ENCODE results near the gene IL17REL.

The IL17REL gene

DNA sequence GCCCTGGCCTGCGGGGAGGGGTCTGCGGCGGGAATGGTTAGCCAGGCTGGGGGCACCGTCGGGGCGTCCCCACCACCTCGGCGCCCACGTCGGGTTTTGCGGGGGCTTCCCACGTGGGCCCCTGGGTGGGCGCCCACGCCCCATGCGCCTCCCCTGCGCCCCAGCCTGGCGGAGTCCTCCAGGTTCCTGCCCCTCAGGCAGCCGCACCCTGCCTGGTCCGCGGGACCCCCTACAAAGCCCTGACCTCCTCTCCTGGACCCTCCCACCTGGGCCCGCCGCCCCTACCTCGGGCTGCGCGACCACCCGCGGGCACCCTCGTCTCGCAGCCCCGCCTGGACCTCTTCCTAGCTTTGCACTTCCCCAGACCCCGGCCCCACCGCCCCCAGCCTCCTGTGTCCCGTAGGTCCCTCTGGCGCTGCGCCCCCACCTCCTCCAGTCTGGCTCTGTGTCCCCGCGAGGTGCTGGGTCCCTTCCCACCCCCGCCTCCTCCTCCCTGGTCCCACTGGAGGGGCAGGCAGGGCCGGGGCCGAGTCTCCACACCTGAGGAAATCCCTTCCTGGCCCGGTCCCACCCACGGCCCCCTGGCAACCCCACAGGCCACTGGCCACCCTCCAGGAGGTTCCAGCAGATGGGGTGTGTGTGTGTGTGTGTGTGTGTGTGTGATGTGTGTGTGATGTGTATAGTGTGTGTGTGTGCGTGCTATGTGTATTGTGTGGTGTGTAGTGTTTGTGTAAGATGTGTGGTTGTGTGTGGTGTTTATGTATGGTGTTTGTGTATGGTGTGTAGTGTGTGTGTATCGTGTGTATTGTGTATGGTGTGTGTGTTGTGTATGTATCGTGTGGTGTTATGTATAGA is 40.2 kb downstream of the IL17REL start:
- H4K20me1 ChIP-seq (ENCODE audit: insufficient read depth): no peaks in the 10 kb centered on the region

GRCh38 chr22:49971232-49972162 is 41.1 kb downstream of the IL17REL start:
- H3K27ac ChIP-seq: peak overlapping the region; percentile 93
- H3K79me2 ChIP-seq (ENCODE audit: insufficient read depth, low read depth): no peaks in the 10 kb centered on the region
- H3K4me1 ChIP-seq (ENCODE audit: low read depth, poor library complexity, severe bottlenecking): peaks cover 8% of the 10 kb centered on the region
- peak overlapping the region; percentile 88 for H3K9ac ChIP-seq
- peak overlapping the region; percentile 40; the same call in 1 of the 2 replicates for H3K4me2 ChIP-seq
- no peak overlapping the region for H3K4me3 ChIP-seq (IDR thresholded peaks at IDR 0.05; ENCODE audit: insufficient read depth, low read depth, low read length)
- H3K27me3 ChIP-seq (ENCODE audit: insufficient read depth, low read depth): no peaks in the 10 kb centered on the region
- no peaks in the 10 kb centered on the region for H3K36me3 ChIP-seq (ENCODE audit: insufficient read depth)
- TF ChIP-seq, protein P1, sequence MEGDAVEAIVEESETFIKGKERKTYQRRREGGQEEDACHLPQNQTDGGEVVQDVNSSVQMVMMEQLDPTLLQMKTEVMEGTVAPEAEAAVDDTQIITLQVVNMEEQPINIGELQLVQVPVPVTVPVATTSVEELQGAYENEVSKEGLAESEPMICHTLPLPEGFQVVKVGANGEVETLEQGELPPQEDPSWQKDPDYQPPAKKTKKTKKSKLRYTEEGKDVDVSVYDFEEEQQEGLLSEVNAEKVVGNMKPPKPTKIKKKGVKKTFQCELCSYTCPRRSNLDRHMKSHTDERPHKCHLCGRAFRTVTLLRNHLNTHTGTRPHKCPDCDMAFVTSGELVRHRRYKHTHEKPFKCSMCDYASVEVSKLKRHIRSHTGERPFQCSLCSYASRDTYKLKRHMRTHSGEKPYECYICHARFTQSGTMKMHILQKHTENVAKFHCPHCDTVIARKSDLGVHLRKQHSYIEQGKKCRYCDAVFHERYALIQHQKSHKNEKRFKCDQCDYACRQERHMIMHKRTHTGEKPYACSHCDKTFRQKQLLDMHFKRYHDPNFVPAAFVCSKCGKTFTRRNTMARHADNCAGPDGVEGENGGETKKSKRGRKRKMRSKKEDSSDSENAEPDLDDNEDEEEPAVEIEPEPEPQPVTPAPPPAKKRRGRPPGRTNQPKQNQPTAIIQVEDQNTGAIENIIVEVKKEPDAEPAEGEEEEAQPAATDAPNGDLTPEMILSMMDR (conservative IDR thresholded peaks at IDR 0.05; ENCODE audit: low read depth, low read length): no peak
- H4K20me1 ChIP-seq (ENCODE audit: insufficient read depth): no peaks in the 10 kb centered on the region
- H2AFZ ChIP-seq (ENCODE audit: low read depth): peak overlapping the region; percentile 18; the same call in 1 of the 2 replicates

More for the DNA sequence above, 40.2 kb downstream of the IL17REL start:
- no peaks in the 10 kb centered on the region for H3K27me3 ChIP-seq (ENCODE audit: insufficient read depth, low read depth)
- no peaks in the 10 kb centered on the region for H3K36me3 ChIP-seq (ENCODE audit: insufficient read depth)
- H3K27ac ChIP-seq: no peak overlapping the region
- H3K4me1 ChIP-seq (ENCODE audit: low read depth, poor library complexity, severe bottlenecking): peaks cover 8% of the 10 kb centered on the region
- H2AFZ ChIP-seq (ENCODE audit: low read depth): no peak overlapping the region
- H3K79me2 ChIP-seq (ENCODE audit: insufficient read depth, low read depth): no peaks in the 10 kb centered on the region
- H3K4me3 ChIP-seq (IDR thresholded peaks at IDR 0.05; ENCODE audit: insufficient read depth, low read depth, low read length): no peak overlapping the region
- H3K9ac ChIP-seq: no peak overlapping the region; the same call in 1 of the 2 replicates
- H3K4me2 ChIP-seq: no peak overlapping the region
- TF ChIP-seq, protein P1 (conservative IDR thresholded peaks at IDR 0.05; ENCODE audit: low read depth, low read length): no peak

DNA sequence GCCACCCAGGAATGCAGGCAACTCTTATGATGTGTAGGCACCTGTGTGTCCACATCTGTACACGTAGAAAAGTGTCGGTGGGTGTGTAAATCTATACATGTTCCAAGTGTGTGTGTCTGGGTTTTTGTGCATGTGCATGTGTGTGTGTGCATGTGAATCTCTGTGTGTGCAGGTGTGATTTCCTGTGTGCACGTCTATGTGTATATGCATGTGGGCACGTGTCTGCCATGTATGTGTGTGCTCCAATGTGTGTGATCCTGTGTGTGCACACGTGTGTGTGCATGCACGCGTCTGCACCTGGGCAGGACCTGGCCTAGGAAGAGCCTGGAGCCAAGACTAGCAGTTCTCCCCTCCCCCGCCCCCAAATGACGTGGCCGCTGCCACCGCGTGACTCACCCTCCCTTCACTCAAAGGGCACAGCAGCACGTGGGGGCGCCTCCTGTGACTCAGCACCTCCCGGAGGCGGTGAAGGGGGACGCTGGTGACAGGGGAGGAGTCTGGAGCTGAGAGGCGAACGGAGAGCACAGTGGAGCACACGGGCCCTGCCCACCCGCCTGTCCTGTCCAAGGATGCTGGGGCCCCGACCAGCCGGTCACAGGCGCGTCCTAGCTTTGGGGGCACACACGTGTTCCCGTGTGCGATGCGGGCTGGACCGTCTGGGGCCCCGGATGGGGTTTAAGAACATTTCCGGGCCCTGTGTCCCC is 41.9 kb downstream of the IL17REL start:
- H3K27ac ChIP-seq: peak overlapping the region; percentile 93
- peak overlapping the region; percentile 18 for H2AFZ ChIP-seq (ENCODE audit: low read depth)
- H3K4me2 ChIP-seq: peak overlapping the region; percentile 40; the same call in 1 of the 2 replicates
- H3K4me3 ChIP-seq (IDR thresholded peaks at IDR 0.05; ENCODE audit: insufficient read depth, low read depth, low read length): no peak overlapping the region
- H3K27me3 ChIP-seq (ENCODE audit: insufficient read depth, low read depth): no peaks in the 10 kb centered on the region
- H3K9ac ChIP-seq: peak overlapping the region; percentile 88
- TF ChIP-seq, protein P1 (conservative IDR thresholded peaks at IDR 0.05; ENCODE audit: low read depth, low read length): no peak
- H4K20me1 ChIP-seq (ENCODE audit: insufficient read depth): no peaks in the 10 kb centered on the region
- peaks cover 8% of the 10 kb centered on the region for H3K4me1 ChIP-seq (ENCODE audit: low read depth, poor library complexity, severe bottlenecking)
- H3K36me3 ChIP-seq (ENCODE audit: insufficient read depth): no peaks in the 10 kb centered on the region
- H3K79me2 ChIP-seq (ENCODE audit: insufficient read depth, low read depth): no peaks in the 10 kb centered on the region
